Esophagus (tissue), 2 donors: Measurements from ENCODE around the gene NUMB. TPM values are rescaled to one million over a fixed set of nuclear protein-coding genes. Genes with fewer than 3 reads are reported as not detected.

Source experiments
- H3K27ac ChIP-seq, 2 donors: one replicate each; pipeline ENCODE4 v1.5.1; 2013; ENCODE audit warnings: low read depth in 2 of 2, mild to moderate bottlenecking in 2 of 2, inconsistent platforms in 1 of 2, low read length in 1 of 2, moderate library complexity in 1 of 2
- H3K27me3 ChIP-seq, 2 donors: one replicate each; pipeline ENCODE4 v1.6.1; 2013; ENCODE audit warnings: low read length in 2 of 2, control low read depth in 1 of 2, mild to moderate bottlenecking in 1 of 2; ENCODE audit not compliant: insufficient read depth in 2 of 2, control insufficient read depth in 1 of 2
- H3K36me3 ChIP-seq, 2 donors: one replicate each; pipeline ENCODE4 v1.6.1; 2013; ENCODE audit warnings: low read length in 1 of 2; ENCODE audit not compliant: control insufficient read depth in 2 of 2, insufficient read depth in 2 of 2
- H3K4me1 ChIP-seq, 2 donors: one replicate each; pipeline ENCODE4 v1.6.1; 2013; ENCODE audit warnings: low read length in 1 of 2; ENCODE audit not compliant: control insufficient read depth in 2 of 2, insufficient read depth in 2 of 2
- H3K4me3 ChIP-seq, 2 donors: one replicate each; pipeline ENCODE4 v1.5.1; 2013; ENCODE audit warnings: low read length in 2 of 2, mild to moderate bottlenecking in 2 of 2, low read depth in 1 of 2, moderate library complexity in 1 of 2
- H3K9me3 ChIP-seq, 2 donors: one replicate each; pipeline ENCODE4 v1.6.1; 2013; ENCODE audit warnings: mild to moderate bottlenecking in 2 of 2, low read depth in 1 of 2, low read length in 1 of 2, moderate library complexity in 1 of 2; ENCODE audit not compliant: control insufficient read depth in 2 of 2, insufficient read depth in 1 of 2
- WGBS, 2 donors: extraction: QIAGEN DNeasy Blood & Tissue Kit; methylation state at CpG; one replicate each; pipeline ENCODE4 v1.1.7; 2013; 5-methylcytosine and 5-hydroxymethylcytosine counted together
- polyA plus RNA-seq, 2 donors: library from polyadenylated mRNA; stranded (reverse); fragments of 200-250 nt; gene quantifications; one replicate each; pipeline ENCODE4 v1.2.3, GENCODE V29; 2013
- donor health status: healthy with polysubstance abuse.
- donor health status: Bipolar disorder and iron deficiency.

NUMB gene
- polyA plus RNA-seq, 2 donors: 26.9 to 34.8 TPM

GRCh38 chr14:73236157-73236556 lies 222.2 kb downstream of the NUMB start:
- Histone ChIP-seq H3K9me3 (no peaks in the 10 kb centered on the region), H3K4me1 (peaks cover 13 to 23% of the 10 kb centered on the region in 2 donors), H3K4me3 (no peak overlapping the region), H3K27me3 (peaks cover 0 to 5% of the 10 kb centered on the region in 2 donors), H3K27ac (no peak overlapping the region), H3K36me3 (no peaks in the 10 kb centered on the region)
- WGBS, 2 donors: 71 to 75% methylated on average over 11 of the region's 11 CpGs

GRCh38 chr14:73235531-73236155 lies 222.7 kb downstream of the NUMB start:
- peaks cover 0 to 5% of the 10 kb centered on the region in 2 donors for H3K27me3 ChIP-seq
- no peaks in the 10 kb centered on the region for H3K36me3 ChIP-seq
- no peak overlapping the region for H3K4me3 ChIP-seq
- peaks cover 13 to 22% of the 10 kb centered on the region in 2 donors for H3K4me1 ChIP-seq
- 58 to 67% methylated on average over 6 of the region's 6 CpGs for WGBS, 2 donors
- no peaks in the 10 kb centered on the region for H3K9me3 ChIP-seq
- no peak overlapping the region for H3K27ac ChIP-seq

DNA sequence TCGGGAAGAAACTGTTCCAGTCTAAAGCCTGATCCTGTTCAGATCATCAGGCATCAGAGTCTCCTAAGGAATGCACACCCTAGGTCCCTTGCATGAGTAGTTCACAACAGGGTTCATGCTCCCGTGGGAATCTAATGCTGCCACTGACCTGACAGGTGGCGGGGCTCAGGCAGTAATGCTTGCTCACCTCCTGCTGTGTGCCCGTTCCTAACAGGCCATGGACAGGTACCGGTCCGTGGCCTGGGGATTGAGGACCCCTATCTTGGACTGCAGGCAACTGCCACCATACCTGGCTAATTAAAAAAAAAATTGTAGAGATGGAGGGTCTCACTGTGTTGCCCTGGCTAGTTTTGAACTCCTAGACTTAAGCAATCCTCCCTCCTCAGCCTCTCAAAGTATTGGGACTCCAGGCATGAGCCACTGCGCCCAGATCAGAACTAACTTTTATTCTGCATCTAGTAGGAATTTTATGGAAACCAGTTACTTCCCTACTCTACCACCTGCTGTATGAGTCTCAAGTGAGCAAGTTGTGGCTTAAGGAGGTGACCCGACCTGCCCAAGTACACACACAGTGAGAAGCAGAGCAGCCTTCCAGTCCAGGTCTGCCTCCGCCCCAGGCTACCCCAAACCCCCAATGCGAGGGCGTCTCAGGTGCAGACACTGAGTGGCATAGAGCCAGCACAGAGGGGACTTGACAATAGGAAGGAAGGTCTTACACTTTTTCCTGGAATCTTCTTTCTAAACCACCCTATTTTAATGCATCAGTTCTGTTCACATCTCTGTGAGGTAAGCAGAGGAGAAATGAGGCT lies 223.6 kb downstream of the NUMB start:
- Histone ChIP-seq H3K36me3 (no peaks in the 10 kb centered on the region), H3K27me3 (peaks cover 0 to 5% of the 10 kb centered on the region in 2 donors), H3K4me3 (no peak overlapping the region), H3K9me3 (no peaks in the 10 kb centered on the region), H3K4me1 (peaks cover 13 to 19% of the 10 kb centered on the region in 2 donors), H3K27ac (no peak overlapping the region)
- 75 to 80% methylated on average over 11 of the region's 11 CpGs for WGBS, 2 donors

GRCh38 chr14:73234029-73234428 lies 224.3 kb downstream of the NUMB start:
- Histone ChIP-seq H3K27ac (no peak overlapping the region), H3K27me3 (peaks cover 0 to 5% of the 10 kb centered on the region in 2 donors), H3K4me1 (peaks cover 9 to 13% of the 10 kb centered on the region in 2 donors), H3K9me3 (no peaks in the 10 kb centered on the region), H3K4me3 (no peak overlapping the region), H3K36me3 (no peaks in the 10 kb centered on the region)
- 85 to 88% methylated on average over 5 of the region's 5 CpGs for WGBS, 2 donors

DNA sequence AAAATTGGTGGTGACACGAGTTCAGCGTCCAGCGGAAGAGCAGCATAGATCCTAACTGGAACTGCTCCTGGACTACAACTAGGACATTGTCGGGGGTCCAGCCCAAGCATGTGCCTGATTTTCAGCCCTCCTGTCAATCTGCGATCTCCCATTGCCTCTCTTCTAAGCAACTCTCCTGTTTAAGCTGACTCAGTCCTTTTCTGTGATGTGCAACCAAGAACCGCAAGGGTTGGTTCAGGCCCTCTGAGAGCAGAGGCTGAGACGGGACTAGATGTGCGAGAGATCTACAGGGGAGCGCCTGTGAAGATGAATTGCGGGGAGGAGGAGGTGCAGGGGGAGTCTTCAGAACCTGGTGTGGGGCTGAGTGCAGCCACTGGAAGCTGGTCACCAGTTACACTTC lies 224.8 kb downstream of the NUMB start:
- no peaks in the 10 kb centered on the region for H3K9me3 ChIP-seq
- peaks cover 8 to 13% of the 10 kb centered on the region in 2 donors for H3K4me1 ChIP-seq
- no peak overlapping the region for H3K27ac ChIP-seq
- WGBS, 2 donors: 88 to 90% methylated on average over 10 of the region's 10 CpGs
- no peaks in the 10 kb centered on the region for H3K36me3 ChIP-seq
- H3K27me3 ChIP-seq: peaks cover 0 to 5% of the 10 kb centered on the region in 2 donors
- no peak overlapping the region for H3K4me3 ChIP-seq

DNA sequence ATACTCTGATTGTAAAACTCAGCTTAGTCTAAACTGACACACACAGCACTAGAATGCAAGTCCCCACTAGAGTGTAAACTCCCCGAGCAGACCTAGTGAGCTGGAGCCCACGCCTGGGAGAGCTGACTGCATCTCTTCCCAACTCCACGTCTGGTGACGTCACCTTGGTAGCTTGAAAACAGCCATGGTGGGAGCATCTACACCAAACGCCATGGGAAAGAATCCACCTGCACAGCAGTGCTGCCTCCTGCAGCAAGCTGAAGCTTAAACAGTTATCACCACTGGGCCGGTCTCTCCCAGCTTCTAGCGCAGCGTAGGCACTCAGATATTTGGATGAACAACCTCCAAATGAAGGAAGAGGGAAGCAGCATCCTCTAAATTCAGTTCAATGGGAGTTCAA lies 225.4 kb downstream of the NUMB start:
- H3K4me3 ChIP-seq: no peak overlapping the region
- peaks cover 7 to 13% of the 10 kb centered on the region in 2 donors for H3K4me1 ChIP-seq
- WGBS, 2 donors: 72 to 85% methylated on average over 8 of the region's 8 CpGs
- no peaks in the 10 kb centered on the region for H3K36me3 ChIP-seq
- no peak overlapping the region for H3K27ac ChIP-seq
- H3K27me3 ChIP-seq: peaks cover 0 to 5% of the 10 kb centered on the region in 2 donors
- H3K9me3 ChIP-seq: no peaks in the 10 kb centered on the region

DNA sequence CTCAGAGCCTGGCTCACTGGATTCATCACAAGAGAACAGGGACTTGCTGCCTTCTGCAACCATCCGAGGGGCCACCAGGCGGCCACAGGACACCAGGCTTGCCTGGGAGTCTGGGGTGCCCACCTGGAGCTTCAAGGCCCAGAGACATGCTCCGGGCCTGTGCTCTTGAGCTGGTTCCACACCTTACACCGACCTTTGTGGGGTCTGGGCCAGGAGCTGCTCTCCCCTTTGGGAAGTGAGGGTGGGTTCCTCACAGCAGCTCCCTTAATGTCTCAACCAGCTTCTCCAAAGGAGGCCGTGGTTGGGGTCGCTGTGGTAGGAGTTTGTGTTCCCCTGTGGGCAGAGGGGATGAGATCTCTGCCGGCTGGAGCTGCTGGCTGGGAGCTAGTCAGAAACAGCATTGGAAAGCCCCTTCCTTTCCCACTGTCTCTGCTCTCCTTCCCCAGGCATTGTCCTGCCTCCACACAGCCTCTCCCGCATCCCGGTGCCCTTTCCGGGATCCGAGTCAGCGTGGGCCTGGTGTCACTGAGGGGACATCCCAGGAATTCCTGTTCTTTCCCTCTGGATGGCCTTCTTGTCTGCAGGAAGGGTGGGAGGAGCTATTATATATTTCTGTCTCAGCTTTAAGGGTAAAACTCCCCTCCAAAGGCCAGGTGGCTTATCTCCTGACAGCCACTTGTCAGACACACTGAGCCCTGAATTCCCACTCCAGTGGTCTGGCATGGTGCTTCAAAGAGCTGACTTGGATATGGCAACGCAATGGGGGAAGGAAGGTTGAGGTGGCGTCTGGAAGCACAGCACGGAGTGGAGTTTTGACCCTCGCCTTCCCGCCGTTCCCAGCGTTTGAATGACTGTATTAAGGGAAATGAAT lies 226.1 kb downstream of the NUMB start:
- H3K4me1 ChIP-seq: peaks cover 4 to 9% of the 10 kb centered on the region in 2 donors
- H3K36me3 ChIP-seq: no peaks in the 10 kb centered on the region
- no peak overlapping the region for H3K27ac ChIP-seq
- H3K9me3 ChIP-seq: no peaks in the 10 kb centered on the region
- no peak overlapping the region for H3K4me3 ChIP-seq
- 55 to 56% methylated on average over 19 of the region's 19 CpGs for WGBS, 2 donors
- peaks cover 0 to under 1% of the 10 kb centered on the region in 2 donors for H3K27me3 ChIP-seq

DNA sequence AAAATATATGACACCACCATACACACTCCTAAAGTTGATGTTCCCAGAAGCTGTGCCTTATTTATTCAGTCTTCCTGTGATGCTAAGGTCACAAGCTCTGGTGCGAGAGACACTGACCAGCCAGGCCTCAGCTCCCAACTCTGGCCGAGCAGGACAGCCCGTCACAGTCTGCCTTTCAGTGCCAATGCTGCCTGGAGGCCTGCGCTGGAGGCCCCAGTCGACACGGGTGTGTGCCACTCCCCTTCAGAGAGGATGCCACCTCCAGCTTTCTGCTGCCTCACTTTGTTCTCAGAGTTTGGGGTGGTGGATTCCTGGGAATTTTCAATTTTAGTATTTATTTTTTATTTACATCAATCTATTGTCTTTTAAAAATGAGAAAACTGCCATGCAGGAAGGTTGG lies 228.3 kb downstream of the NUMB start:
- Histone ChIP-seq H3K4me1 (peaks cover 4 to 6% of the 10 kb centered on the region in 2 donors), H3K4me3 (no peak overlapping the region), H3K27ac (no peak overlapping the region), H3K9me3 (no peaks in the 10 kb centered on the region), H3K36me3 (no peaks in the 10 kb centered on the region), H3K27me3 (no peaks in the 10 kb centered on the region)
- WGBS, 2 donors: 91 to 94% methylated on average over 6 of the region's 6 CpGs
